HG03175 (cell line): Measurements from ENCODE around the gene ACVR1B.

ENCODE experiments used
- ATAC-seq: cut with Tn5 transposase; IDR thresholded peaks from one replicate; pipeline ENCODE4 v1.9.1; 2021; ENCODE audit warnings: mild to moderate bottlenecking, moderate library complexity; ENCODE audit not compliant: unreplicated experiment

The ACVR1B gene

DNA sequence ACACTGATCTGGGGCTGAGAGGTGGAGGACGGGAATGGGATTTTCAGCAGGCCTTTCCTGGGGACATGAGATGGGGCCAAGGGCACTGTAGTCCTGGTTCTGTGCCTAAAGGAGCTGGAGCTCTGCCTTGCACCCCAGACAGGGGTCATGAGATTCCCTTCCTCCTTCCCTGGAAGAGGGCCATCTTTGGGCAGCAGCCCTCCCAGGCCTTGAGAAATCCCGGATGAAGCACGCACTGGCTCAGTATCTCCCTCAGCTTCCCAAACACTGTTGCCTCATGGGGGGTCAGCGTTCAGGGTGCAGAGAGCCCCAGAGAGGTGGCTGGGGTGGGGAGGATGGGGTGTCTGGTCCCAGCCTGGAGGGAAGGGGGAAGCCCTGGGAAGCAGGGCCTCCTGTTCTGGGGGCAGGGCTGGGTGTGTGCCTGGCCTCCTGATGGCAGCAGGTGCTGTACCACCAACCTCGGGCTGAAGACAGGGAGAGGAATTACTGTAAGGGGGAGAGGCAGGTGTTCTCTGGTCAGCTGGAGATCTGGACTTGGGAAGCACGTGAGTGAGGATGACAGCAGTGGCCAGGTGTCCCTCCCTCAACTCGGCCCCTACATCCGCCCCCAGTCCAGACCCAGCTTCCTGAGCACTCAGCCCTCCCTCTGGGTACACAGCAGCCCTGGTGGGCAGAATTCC is 91.3 kb downstream of the ACVR1B start:
- ATAC-seq = no peak

DNA sequence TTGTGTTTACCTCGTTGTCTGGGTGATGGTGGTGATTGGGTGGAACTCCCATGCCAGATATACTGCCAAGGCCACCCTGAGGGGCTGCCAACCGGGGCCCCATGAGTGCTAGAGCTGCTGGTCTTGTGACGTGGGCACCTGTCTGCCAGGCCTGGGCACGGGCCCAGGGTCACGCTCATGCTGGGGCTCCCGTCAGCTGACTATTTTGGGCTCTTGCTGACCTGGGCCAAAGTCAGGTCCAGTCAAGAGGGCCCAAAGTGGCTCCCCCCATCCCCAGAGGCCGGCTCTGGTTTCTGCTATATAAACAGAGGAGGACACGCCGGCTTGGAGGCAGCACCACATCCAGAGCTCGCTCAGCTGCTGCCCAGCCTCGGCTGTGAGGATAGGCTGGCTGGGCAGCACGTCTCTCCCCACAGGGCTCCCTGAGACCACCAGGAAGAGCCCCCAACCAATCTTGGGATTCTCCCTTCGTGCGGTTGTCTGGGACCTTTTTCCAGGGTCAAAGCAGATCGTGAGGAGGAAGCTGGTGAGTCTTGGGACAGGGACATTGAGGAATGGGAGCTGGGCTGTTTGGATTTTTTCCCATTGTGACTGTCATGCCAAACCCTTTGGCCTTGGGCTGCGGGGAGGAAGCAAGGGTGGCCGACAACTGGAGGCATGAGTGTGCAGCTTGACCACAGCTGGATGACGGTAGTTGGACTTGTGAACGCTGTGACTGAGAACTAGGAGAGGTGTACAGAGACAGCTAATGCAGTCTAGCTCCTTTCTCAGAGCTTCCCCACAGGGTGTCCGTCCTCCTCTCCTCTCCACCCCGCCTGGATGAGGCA is 92.1 kb downstream of the ACVR1B start:
- ATAC-seq = no peak

DNA sequence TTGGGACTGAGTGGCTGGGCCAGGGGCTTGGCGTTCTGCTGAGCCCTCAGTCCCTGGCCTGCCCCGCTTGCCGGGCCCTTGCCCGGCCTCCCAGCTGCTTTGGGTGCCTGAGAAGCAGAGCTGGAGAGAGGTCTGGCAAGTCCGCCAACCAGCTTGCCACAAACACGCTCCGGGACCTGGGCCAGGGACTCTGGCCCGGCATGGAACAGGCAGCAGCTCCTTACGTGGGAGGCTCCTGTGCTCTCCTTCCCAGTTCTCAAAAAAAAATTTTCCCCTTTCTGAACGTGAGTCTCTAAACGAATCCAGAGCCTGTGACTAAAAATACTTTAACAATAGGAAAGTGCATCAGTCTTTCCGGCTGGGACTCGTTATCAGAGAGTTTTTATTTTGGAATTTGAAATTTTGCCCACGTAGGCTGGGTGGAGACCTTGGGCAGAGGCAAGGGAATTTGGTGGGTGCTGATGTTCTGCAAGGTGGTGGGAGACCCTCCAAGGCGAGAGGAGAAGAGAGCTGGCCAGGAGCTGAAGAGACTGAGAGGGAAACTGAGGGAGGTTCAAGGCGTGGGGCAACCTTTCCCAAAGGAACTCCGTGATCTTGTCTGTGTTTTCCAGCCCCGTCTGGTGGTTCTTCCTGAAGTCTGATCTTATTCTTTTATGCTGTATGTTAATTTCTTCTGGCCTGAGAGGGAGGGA is 92.9 kb downstream of the ACVR1B start:
- ATAC-seq = no peak

DNA sequence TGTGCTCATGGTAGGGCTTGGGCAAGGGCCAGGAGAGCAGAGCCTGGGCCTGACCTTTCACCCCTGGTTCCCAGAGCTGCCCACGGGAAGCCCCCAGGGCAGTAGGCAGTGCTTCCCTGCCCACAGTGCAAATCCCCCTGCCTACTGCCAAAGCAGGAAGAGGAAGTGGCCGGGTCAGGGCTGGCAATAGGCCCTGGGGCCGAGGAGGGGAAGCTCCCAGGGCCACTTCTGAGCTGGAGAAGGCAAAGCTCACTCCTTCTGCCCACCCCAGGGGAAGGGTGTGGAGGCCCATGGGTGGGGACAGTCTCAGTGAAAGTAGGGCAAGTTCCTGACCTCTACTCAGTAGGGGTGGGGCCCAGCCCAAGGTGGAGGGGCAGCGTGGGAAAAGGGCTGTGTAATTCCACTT is 94.3 kb downstream of the ACVR1B start:
- ATAC-seq = no peak
